Measurements from ENCODE around the gene TSKS. TPM values are rescaled to one million over a fixed set of nuclear protein-coding genes. Genes with fewer than 3 reads are reported as not detected.
A peak's percentile ranks its signal among the peaks of the same experiment; 100 is the strongest.

TSKS gene
- total and polyA plus RNA-seq, 2 experiments from 2014 or later, result 0.31 to 2.1 TPM

GRCh38 chr19:49809160-49809940 lies 46.2 kb upstream of the TSKS start:
- Histone ChIP-seq H4K20me1 (ENCODE audit: insufficient read depth) (no peaks in the 10 kb centered on the region), H3K9ac (peak overlapping the region; percentile 72), H3K36me3 (ENCODE audit: low read depth) (peaks cover 4% of the 10 kb centered on the region; the same call in 1 of the 2 replicates), H3K79me2 (ENCODE audit: insufficient read depth) (no peaks in the 10 kb centered on the region), H3K27me3 (replicated peaks; ENCODE audit: insufficient read depth) (no peaks in the 10 kb centered on the region), H3F3A (ENCODE audit: insufficient read depth) (peaks cover 11% of the 10 kb centered on the region; the same call in 1 of the 2 replicates), H3K4me1 (ENCODE audit: insufficient read depth) (peaks cover 12% of the 10 kb centered on the region), H3K4me3 (peak overlapping the region; percentile 76), H2AFZ (peak overlapping the region; percentile 71), H3K4me2 (ENCODE audit: unreplicated experiment) (peak overlapping the region; percentile 88), H3K9me2 (ENCODE audit: insufficient read depth) (no peaks in the 10 kb centered on the region), H3K27ac (no peak overlapping the region), H3K9me3 (ENCODE audit: low read depth) (no peaks in the 10 kb centered on the region)
- TF ChIP-seq EZH2 (IDR thresholded peaks at IDR 0.05; ENCODE audit: insufficient read depth, poor library complexity, severe bottlenecking) (no peak), EZH2phosphoT487 (IDR thresholded peaks at IDR 0.05; ENCODE audit: insufficient read depth, low read depth) (no peak)
- 5 to 6% methylated on average over 46 to 50 of the region's 50 CpGs for WGBS, 2 experiments (ENCODE audit: low coverage in 1 of 2, low lambda C conversion rate in 2 of 2, missing lambda C conversion rate in 2 of 2)
- in situ Hi-C loops (cut with MboI), result no loop called here
- DNase-seq, result peak; percentile 62

DNA sequence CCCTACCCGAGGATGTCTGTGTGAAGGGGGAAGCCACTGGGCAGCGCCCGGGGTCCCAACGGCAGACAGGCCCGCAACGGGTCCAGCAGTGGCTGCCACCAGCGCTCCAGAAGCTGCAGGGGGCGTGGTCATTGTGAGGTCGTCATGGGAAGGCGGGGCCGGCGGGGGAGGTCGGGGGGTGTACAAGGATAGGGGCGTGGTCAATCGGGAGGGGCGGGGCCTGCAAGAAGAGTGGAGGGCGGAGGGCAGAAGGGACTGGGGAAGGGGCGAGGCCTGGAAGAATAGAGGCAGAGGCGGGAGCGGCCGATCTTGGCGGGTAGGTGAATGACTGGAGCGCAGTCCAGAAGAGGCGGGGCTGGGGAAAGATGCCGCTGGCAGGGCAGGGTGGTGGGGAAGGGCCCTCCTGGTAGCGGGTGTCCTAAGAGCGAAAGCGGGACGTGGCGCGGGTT lies 45.6 kb upstream of the TSKS start:
- Histone ChIP-seq H3K4me1 (ENCODE audit: insufficient read depth) (peaks cover 6% of the 10 kb centered on the region), H3F3A (ENCODE audit: insufficient read depth) (peaks cover 11% of the 10 kb centered on the region; the same call in 1 of the 2 replicates), H3K9me2 (ENCODE audit: insufficient read depth) (no peaks in the 10 kb centered on the region), H2AFZ (peak overlapping the region; percentile 71), H3K36me3 (ENCODE audit: low read depth) (peaks cover 8% of the 10 kb centered on the region; the same call in 1 of the 2 replicates), H3K4me2 (ENCODE audit: unreplicated experiment) (peak overlapping the region; percentile 88), H3K27me3 (replicated peaks; ENCODE audit: insufficient read depth) (no peaks in the 10 kb centered on the region), H3K9ac (peak overlapping the region; percentile 72), H4K20me1 (ENCODE audit: insufficient read depth) (no peaks in the 10 kb centered on the region), H3K4me3 (peak overlapping the region; percentile 76), H3K27ac (no peak overlapping the region), H3K79me2 (ENCODE audit: insufficient read depth) (no peaks in the 10 kb centered on the region), H3K9me3 (ENCODE audit: low read depth) (no peaks in the 10 kb centered on the region)
- WGBS, 2 experiments (ENCODE audit: low coverage in 1 of 2, low lambda C conversion rate in 2 of 2, missing lambda C conversion rate in 2 of 2), result 0 to 1% methylated on average over 19 to 31 of the region's 31 CpGs
- TF ChIP-seq EZH2 (IDR thresholded peaks at IDR 0.05; ENCODE audit: insufficient read depth, poor library complexity, severe bottlenecking) (no peak), EZH2phosphoT487 (IDR thresholded peaks at IDR 0.05; ENCODE audit: insufficient read depth, low read depth) (no peak)
- in situ Hi-C loops (cut with MboI), result no loop called here
- peak; percentile 95 for DNase-seq

GRCh38 chr19:49807904-49808675 lies 45.0 kb upstream of the TSKS start:
- peak overlapping the region; percentile 88 for H3K4me2 ChIP-seq (ENCODE audit: unreplicated experiment)
- peaks cover 11% of the 10 kb centered on the region; the same call in 1 of the 2 replicates for H3K36me3 ChIP-seq (ENCODE audit: low read depth)
- no peaks in the 10 kb centered on the region for H3K9me3 ChIP-seq (ENCODE audit: low read depth)
- peaks cover 11% of the 10 kb centered on the region; the same call in 1 of the 2 replicates for H3F3A ChIP-seq (ENCODE audit: insufficient read depth)
- no peak for DNase-seq
- H2AFZ ChIP-seq, result no peak overlapping the region
- no peaks in the 10 kb centered on the region for H3K79me2 ChIP-seq (ENCODE audit: insufficient read depth)
- H3K9me2 ChIP-seq (ENCODE audit: insufficient read depth), result no peaks in the 10 kb centered on the region
- no peaks in the 10 kb centered on the region for H3K27me3 ChIP-seq (replicated peaks; ENCODE audit: insufficient read depth)
- peaks cover 6% of the 10 kb centered on the region for H3K4me1 ChIP-seq (ENCODE audit: insufficient read depth)
- TF ChIP-seq EZH2phosphoT487 (IDR thresholded peaks at IDR 0.05; ENCODE audit: insufficient read depth, low read depth), result no peak
- TF ChIP-seq EZH2 (IDR thresholded peaks at IDR 0.05; ENCODE audit: insufficient read depth, poor library complexity, severe bottlenecking), result no peak
- H3K9ac ChIP-seq, result peak overlapping the region; percentile 72; the same call in 1 of the 2 replicates
- in situ Hi-C loops (cut with MboI), result no loop called here
- peak overlapping the region; percentile 76 for H3K4me3 ChIP-seq
- H4K20me1 ChIP-seq (ENCODE audit: insufficient read depth), result no peaks in the 10 kb centered on the region
- WGBS, 2 experiments (ENCODE audit: low coverage in 1 of 2, low lambda C conversion rate in 2 of 2, missing lambda C conversion rate in 2 of 2), result 70 to 74% methylated on average over 13 to 20 of the region's 20 CpGs
- H3K27ac ChIP-seq, result no peak overlapping the region

All from GM23248 (cell line).